Fibroblast of lung (primary cell): ENCODE data around the gene FAM13A. TPM values are rescaled to one million over a fixed set of nuclear protein-coding genes. Genes with fewer than 3 reads are reported as not detected.
A peak's percentile ranks its signal among the peaks of the same experiment; 100 is the strongest.

Experiments used
- DNase-seq, 2 donors: peaks; one replicate each; pipeline versions ENCODE4 v3.0.0 to v3.0.0-alpha.2; 2010; ENCODE audit warnings: low read depth in 2 of 2
- H2AFZ ChIP-seq: 2 replicates; pipeline ENCODE4 v1.5.1; 2012; ENCODE audit warnings: low read length, control low read depth, inconsistent platforms
- H3K27ac ChIP-seq: 2 replicates; pipeline ENCODE4 v1.5.1; 2011; ENCODE audit warnings: low read length, control low read depth; ENCODE audit not compliant: insufficient read depth
- H3K27me3 ChIP-seq: 2 replicates; pipeline ENCODE4 v1.5.1; 2011; ENCODE audit warnings: mild to moderate bottlenecking, low read length; ENCODE audit not compliant: control insufficient read depth, insufficient read depth
- H3K36me3 ChIP-seq: 2 replicates; pipeline ENCODE4 v1.5.1; 2011; ENCODE audit warnings: low read length; ENCODE audit not compliant: control insufficient read depth, insufficient read depth
- H3K4me1 ChIP-seq: 2 replicates; pipeline ENCODE4 v1.5.1; 2011; ENCODE audit warnings: low read length; ENCODE audit not compliant: control insufficient read depth, insufficient read depth; ENCODE audit errors: extremely low read depth
- H3K4me2 ChIP-seq: 2 replicates; pipeline ENCODE4 v1.5.1; 2011; ENCODE audit warnings: low read length, control low read depth; ENCODE audit not compliant: insufficient read depth; ENCODE audit errors: extremely low read depth
- H3K4me3 ChIP-seq, 4 experiments: fragments of 200-600 bp in 1 of 4; sonication (generic) in 1 of 4; replicated peaks in 1 of 4; 2 replicates each; pipeline ENCODE4 v1.5.1; 2011 to 2016; ENCODE audit warnings: low read length in 4 of 4, low read depth in 3 of 4, mild to moderate bottlenecking in 3 of 4, control low read depth in 2 of 4, inconsistent platforms in 1 of 4, mixed read lengths in 1 of 4; ENCODE audit not compliant: insufficient read depth in 1 of 4; ENCODE audit errors: control extremely low read depth in 1 of 4
- H3K79me2 ChIP-seq: 2 replicates; pipeline ENCODE4 v1.5.1; 2012; ENCODE audit warnings: mild to moderate bottlenecking, low read length, inconsistent platforms; ENCODE audit not compliant: control insufficient read depth, insufficient read depth
- H3K9ac ChIP-seq: 2 replicates; pipeline ENCODE4 v1.5.1; 2011; ENCODE audit warnings: mild to moderate bottlenecking, low read length, control low read depth; ENCODE audit not compliant: insufficient read depth
- H3K9me3 ChIP-seq: 2 replicates; pipeline ENCODE4 v1.5.1; 2012; ENCODE audit warnings: low read depth, low read length; ENCODE audit not compliant: control insufficient read depth, insufficient read depth
- H4K20me1 ChIP-seq: 2 replicates; pipeline ENCODE4 v1.5.1; 2011; ENCODE audit warnings: low read length; ENCODE audit not compliant: control insufficient read depth, insufficient read depth; ENCODE audit errors: extremely low read depth
- EZH2 ChIP-seq: IDR thresholded peaks from 2 replicates; pipeline ENCODE4 v1.5.1; 2012; ENCODE audit warnings: low read length, control low read depth, mild to moderate bottlenecking; ENCODE audit errors: missing control alignments
- polyA plus RNA-seq, 2 donors: library from polyadenylated mRNA; depleted of rRNA in 1 of 2; stranded (reverse) in 1 of 2; unstranded in 1 of 2; fragments of >200 nt; gene quantifications; 2 replicates each; pipeline ENCODE4 v1.2.1, GENCODE V29; 2011 to 2012; ENCODE audit warnings: missing spikeins in 1 of 2
- total RNA-seq: library from RNA; depleted of rRNA; stranded (reverse); fragments of >200 nt; gene quantifications from 2 replicates; pipeline ENCODE4 v1.2.1, GENCODE V29; 2014
- TF ChIP-seq, protein P1 (sequence below), 2 donors: IDR thresholded peaks in 1 of 2; conservative IDR thresholded peaks in 1 of 2; 1 replicate in 1 of 2; 2 replicates in 1 of 2; pipeline ENCODE4 v1.5.1; 2011 to 2012; ENCODE audit warnings: low read length in 2 of 2, control low read depth in 1 of 2, inconsistent platforms in 1 of 2, low read depth in 1 of 2, mild to moderate bottlenecking in 1 of 2

FAM13A gene
- total and polyA plus RNA-seq, 2 donors (not counting 1 experiment from before 2014, with no cell fraction given), result 14.3 to 23.9 TPM

DNA sequence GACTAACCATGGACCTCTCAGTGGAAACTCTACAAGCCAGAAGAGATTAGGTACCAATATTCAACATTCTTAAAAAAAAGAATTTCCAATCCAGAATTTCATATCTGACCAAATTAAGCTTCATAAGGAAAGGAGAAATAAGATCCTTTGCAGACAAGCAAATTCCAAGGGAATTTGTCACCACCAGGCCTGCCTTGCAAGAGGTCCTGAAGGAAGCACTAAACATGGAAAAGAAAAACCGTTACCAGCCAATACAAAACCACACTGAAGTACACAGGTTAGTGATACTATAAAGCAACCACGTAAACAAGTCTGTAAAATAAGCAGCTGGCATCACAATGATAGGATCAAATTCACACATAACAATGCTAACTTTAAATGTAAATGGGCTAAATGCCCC, 156.6 kb downstream of the FAM13A start:
- H4K20me1 ChIP-seq, result no peaks in the 10 kb centered on the region
- H3K27me3 ChIP-seq, result no peaks in the 10 kb centered on the region
- no peak overlapping the region for H3K4me3 ChIP-seq
- no peak overlapping the region for H2AFZ ChIP-seq
- H3K79me2 ChIP-seq, result no peaks in the 10 kb centered on the region
- H3K4me1 ChIP-seq, result peaks cover 3% of the 10 kb centered on the region
- peak; percentile 76 to 85 for DNase-seq
- H3K27ac ChIP-seq, result no peak overlapping the region
- no peak overlapping the region for H3K9ac ChIP-seq
- no peak overlapping the region for H3K4me2 ChIP-seq
- H3K9me3 ChIP-seq, result no peaks in the 10 kb centered on the region
- H3K36me3 ChIP-seq, result no peaks in the 10 kb centered on the region
- no peak for TF ChIP-seq EZH2
- TF ChIP-seq, protein P1, sequence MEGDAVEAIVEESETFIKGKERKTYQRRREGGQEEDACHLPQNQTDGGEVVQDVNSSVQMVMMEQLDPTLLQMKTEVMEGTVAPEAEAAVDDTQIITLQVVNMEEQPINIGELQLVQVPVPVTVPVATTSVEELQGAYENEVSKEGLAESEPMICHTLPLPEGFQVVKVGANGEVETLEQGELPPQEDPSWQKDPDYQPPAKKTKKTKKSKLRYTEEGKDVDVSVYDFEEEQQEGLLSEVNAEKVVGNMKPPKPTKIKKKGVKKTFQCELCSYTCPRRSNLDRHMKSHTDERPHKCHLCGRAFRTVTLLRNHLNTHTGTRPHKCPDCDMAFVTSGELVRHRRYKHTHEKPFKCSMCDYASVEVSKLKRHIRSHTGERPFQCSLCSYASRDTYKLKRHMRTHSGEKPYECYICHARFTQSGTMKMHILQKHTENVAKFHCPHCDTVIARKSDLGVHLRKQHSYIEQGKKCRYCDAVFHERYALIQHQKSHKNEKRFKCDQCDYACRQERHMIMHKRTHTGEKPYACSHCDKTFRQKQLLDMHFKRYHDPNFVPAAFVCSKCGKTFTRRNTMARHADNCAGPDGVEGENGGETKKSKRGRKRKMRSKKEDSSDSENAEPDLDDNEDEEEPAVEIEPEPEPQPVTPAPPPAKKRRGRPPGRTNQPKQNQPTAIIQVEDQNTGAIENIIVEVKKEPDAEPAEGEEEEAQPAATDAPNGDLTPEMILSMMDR (conservative IDR thresholded peaks at IDR 0.05 in 1 of 2, IDR thresholded peaks at IDR 0.05 in 1 of 2; ENCODE audit: low read depth in 1 of 2, low read length in 2 of 2), result no peak

DNA sequence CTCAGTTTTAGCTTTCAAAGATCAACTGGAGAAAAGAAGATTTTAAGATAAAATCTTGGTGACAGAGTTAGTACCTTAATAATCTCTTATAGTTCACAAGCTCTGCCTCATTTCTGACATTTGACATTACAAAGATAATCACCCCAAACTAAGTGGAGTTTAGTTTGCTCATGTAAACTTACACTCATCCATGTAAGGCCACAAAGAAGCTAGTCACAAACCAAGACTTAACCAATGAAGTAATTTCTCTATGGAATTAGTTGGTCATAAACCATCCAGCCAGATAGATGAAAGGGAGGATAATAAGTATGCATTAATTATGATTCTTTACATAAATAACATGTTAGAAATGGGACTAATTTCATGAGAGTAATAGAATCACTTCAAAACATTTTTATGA, 159.2 kb downstream of the FAM13A start:
- Histone ChIP-seq H3K4me3 (no peak overlapping the region), H2AFZ (no peak overlapping the region), H3K27ac (no peak overlapping the region), H3K36me3 (no peaks in the 10 kb centered on the region), H3K9ac (no peak overlapping the region), H3K79me2 (no peaks in the 10 kb centered on the region), H3K27me3 (no peaks in the 10 kb centered on the region), H3K9me3 (no peaks in the 10 kb centered on the region), H4K20me1 (no peaks in the 10 kb centered on the region), H3K4me1 (peaks cover 3% of the 10 kb centered on the region), H3K4me2 (no peak overlapping the region)
- DNase-seq, result no peak
- TF ChIP-seq EZH2, result no peak
- TF ChIP-seq, protein P1 (conservative IDR thresholded peaks at IDR 0.05 in 1 of 2, IDR thresholded peaks at IDR 0.05 in 1 of 2; ENCODE audit: low read depth in 1 of 2, low read length in 2 of 2), result no peak

DNA sequence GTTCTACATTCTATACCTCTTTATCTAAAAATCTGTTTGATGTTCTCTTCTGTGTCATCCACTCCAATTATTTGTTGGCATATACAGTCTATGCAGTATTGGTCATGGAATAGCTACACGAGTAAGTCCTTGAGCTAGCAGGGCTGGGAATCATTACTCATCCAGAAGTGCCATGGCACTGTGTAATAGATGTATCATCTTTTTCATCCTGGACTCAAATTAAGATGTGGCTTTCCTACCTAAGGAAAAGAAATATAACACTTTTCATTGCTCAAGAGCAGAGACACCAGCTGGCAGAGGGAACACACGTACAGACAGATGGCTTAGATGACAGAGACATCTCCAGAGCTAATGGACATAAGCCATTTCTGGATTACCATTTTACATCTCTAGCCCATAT, 159.8 kb downstream of the FAM13A start:
- Histone ChIP-seq H3K9ac (no peak overlapping the region), H3K9me3 (no peaks in the 10 kb centered on the region), H3K4me2 (no peak overlapping the region), H3K79me2 (no peaks in the 10 kb centered on the region), H3K36me3 (no peaks in the 10 kb centered on the region), H4K20me1 (no peaks in the 10 kb centered on the region), H3K4me1 (peaks cover 3% of the 10 kb centered on the region), H3K27me3 (no peaks in the 10 kb centered on the region), H3K4me3 (no peak overlapping the region), H2AFZ (no peak overlapping the region), H3K27ac (no peak overlapping the region)
- peak in 1 of 2 donors; percentile 22 for DNase-seq
- TF ChIP-seq EZH2, result no peak
- TF ChIP-seq, protein P1 (conservative IDR thresholded peaks at IDR 0.05 in 1 of 2, IDR thresholded peaks at IDR 0.05 in 1 of 2; ENCODE audit: low read depth in 1 of 2, low read length in 2 of 2), result no peak
